Measurements from ENCODE around the gene REEP5.
"Not testable (repeated sequence)": the region's sequence is repeated elsewhere in the genome, so short reads cannot be mapped to it uniquely, and the experiment has no call there.

The REEP5 gene

GRCh38 chr5:112921833-112922817, at the start of gene REEP5:
TSS of gene REEP5 (minus strand) at chr5:112922227. CDS start at chr5:112922190, 37 bp downstream.
- DNase-seq, result peak; percentile 91

DNA sequence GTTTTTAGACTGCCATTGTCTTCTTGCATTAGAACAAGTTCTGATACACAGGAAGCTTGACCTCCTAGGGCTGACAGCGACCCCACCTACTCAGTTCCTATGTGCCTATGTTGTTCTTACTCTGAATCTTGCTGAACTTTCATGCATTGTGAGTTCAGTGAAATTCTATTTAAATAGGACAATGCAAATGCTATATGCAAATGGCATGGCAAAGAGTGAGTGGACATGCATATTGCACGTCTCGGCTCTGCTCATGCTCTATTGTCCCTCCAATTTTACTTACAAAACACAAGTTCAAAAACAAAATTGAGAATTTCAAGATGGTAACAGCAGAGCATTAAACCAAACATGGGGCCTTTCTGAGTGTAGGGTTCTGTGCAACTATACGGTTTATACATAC, 49.2 kb upstream of the REEP5 start:
- DNase-seq, result no peak

DNA sequence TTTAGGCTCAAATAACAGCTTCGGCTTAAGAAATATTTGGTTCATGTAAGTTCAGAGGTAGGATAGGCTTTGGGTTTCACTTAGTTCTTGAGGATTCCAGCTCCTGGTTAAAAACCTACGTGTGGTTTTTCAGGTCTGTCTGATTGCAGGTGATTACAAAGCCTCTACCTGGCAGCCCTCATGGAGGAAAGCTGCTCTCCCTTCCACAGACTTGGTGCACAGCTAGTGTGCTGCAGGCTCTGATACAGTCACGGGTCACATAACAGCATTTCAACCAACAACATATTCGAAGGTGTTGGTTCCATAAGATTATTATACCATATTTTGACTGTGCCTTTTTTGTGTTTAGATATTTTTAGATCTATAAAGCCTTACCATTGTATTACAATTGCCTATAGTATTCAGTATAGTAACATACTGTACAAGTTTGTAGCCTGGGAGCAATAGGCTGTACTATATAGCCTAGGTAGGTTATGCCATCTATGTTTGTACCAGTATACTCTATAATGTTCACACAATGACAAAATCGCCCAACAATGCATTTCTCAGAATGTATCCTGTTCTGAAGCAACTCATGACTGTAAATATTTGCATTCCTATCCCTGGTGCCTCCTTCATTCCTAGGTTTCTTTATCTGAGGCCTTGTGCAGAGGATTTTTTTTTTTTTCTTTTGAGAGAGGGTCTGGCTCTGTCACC, 46.5 kb upstream of the REEP5 start:
- DNase-seq, result no peak

- DNase-seq, result no peak
These were observed 45.6 kb upstream of the REEP5 start for GRCh38 chr5:112967520-112968083.

DNA sequence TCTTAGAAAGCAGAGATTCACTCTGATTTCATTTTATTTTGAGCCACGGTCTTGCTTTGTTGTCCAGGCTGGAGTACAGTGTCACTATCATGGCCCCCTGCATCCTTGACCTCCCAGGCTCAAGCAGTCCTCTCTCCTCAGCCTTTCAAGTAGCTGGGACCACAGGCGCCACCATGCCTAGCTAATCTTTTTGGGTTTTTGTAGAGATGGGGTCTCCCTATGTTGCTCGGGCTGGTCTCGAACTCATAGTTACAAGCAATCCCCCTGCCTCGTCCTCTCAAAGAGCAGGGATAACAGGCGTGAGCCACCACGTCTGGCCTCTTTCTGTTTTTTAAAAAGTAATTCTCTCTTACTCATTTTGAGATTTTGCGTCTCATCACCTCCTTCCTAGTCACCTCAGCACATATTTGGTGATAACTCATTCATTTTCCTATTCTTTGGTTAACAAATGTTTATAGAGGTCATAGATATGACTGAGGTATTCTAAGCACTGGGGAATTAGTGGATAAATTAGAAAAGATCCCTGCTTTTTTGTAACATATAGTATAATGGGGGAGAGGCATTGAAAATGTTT, 43.8 kb upstream of the REEP5 start:
- DNase-seq, result peak; percentile 58

GRCh38 chr5:112963374-112963733, 41.3 kb upstream of the REEP5 start:
- not testable (repeated sequence) for DNase-seq

DNA sequence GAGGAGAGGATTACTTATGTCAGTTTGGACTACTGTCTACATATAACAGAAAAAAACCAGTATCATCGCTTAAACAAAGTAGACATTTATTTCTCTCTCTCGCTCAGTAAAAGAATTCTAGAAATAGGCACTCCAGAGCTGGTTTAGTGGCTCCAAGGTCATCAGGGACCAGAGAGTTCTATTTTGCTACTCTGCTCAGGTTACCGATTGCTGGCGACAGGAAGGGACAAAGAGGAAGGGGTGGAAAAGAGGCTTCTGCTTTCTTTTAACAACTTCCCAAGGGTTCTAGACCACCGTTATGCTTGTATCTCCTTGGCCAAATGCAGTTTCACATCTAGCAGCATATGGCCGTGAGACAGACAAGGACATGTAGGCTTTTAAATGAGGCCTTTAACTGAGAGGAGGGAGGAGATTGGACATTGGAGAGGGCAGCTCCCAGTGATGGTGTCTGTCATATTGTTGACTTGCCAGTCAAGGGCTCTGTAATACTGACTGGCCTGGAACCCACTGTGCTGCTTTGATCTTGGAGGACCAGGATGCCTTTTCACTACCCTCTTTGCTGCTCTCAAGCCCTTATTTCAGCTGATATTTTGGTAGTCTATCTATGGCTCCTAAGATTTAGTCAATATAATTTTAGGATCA, 39.0 kb upstream of the REEP5 start:
- DNase-seq, result no peak

DNA sequence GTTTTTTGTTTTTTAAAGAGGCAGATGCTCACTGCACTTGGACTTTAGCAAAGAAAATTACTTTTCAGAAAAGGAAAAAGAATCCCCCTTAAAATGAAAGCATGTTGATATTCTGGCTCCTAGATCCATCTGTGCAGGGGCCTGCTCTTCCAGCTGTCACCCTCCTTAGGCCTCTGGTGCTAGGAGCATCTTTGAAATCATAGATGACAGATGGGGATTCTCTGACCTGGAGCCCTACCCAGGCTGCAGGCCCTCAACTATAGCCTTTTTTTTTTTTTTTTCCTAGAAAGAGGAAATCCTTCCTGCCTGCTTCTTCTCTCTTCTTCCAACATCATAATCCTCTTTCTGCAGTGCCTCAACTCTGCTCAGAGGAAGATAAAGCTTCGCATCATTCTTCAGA, 38.3 kb upstream of the REEP5 start:
- no peak for DNase-seq

GRCh38 chr5:112959872-112960271, 37.8 kb upstream of the REEP5 start:
- DNase-seq, result not testable (repeated sequence)

DNA sequence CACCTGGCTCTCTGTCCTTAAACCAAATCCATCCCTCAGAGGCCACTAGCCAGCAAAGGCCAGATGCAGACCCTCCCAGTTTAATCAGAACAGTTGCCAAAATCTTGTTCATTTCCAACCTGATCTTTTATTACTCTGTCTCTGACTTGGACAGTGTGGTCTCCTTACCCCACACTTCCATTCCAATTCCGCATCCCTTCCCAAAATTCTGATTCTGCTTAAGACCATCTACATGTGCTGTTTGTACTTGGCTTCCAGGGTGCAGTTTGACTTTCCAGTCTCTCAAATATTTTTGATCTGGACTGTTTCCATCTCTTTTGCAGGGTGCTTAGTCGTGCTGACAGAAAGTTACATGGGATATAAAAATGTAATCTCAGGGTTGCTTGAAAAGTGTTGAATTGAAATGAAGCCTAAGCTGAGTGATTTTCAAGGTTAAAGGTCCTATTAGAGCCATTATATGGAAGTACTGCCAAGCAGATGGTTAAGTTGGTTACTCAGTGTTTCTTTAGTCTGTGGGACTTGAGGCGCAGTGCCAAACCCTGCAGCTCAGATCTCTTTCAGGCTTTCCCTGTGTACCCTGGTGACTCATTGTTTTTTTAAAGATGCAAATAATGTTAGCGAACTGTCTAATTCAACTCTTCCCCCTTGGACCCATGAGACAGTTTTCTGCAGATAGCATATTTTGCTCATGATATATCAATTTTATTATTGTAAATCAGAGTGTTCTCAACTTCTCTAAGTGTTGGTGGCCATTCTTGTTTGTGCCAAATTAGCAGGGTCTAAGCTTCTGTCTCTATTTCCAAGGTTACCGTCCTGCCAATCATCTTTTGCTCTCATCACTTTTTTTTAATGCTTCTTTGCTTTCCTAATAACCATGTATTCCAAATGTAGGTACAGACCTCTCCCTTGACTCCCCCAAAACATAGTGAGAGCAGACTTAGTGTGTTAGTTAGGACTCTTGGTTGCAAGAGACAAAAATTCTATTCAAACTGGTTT, 36.4 kb upstream of the REEP5 start:
- DNase-seq, result no peak

- DNase-seq, result no peak
These were observed 35.2 kb upstream of the REEP5 start for GRCh38 chr5:112957036-112957808.

- no peak for DNase-seq
These were observed 34.6 kb upstream of the REEP5 start for GRCh38 chr5:112956606-112957005.

- DNase-seq, result peak; percentile 63
These were observed 29.2 kb upstream of the REEP5 start for GRCh38 chr5:112951124-112951702.

GRCh38 chr5:112948458-112948857, 26.4 kb upstream of the REEP5 start:
- DNase-seq, result no peak

DNA sequence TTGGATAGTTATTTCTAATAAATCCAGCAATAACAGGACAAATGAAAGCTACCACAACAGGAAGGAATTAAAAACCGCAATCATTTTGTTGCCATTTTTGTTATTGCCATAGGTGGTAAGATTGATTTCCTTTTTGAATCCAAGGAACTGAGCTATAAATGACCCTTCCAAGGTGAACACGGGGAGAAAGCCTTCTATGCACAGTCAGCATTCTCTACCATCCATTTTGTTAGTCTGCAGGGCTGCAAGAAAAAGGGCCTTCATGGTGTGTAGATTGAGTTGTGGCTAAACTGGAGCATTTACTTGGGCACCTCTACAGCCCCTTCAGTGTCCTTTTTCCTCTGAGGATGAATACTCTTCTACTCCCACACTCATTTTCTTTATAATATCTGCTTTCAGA, 18.6 kb upstream of the REEP5 start:
- no peak for DNase-seq

DNA sequence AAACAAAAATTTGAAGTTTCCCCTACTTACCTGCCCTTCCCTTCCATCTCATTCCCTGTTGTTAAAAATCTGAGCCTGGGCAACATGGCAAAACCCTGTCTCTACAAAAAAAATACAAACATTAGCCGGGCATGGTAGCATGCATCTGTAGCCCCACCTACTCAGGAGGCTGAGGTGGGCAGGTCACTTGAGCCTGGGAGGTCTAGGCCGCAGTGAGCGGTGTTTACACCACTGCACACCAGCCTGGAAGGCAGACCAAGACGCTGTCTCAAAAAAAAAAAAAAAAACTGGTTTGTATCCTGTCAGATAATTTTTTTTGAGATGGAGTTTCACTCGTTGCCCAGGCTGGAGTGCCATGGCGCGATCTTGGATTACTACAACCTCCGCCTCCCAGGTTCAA, 16.3 kb upstream of the REEP5 start:
- DNase-seq, result no peak

GRCh38 chr5:112935675-112936074, 13.6 kb upstream of the REEP5 start:
- no peak for DNase-seq

- no peak for DNase-seq
These were observed 12.3 kb upstream of the REEP5 start for GRCh38 chr5:112934366-112934663.

GRCh38 chr5:112933651-112934365, 11.8 kb upstream of the REEP5 start:
- no peak for DNase-seq

DNA sequence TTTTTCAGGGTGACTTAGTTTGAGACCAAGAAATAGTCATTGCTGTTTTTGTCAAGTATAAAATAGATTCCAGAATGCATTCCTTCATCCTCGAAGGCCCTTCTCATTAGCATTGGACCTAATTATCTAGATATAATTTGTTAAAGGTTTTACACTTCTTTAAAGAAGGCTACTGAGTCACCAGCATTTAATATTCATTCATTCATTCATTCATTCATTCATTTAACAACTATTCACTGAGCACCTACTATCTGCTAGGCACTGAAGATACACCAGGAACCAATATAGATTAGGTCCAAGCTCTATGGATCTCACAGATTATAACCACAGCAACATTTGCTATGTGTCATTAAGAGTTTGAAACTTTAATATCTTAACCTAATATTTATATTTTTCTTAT, 11.1 kb upstream of the REEP5 start:
- no peak for DNase-seq

Measured in activated CD8-positive, alpha-beta memory T cell treated with anti-CD3 and anti-CD28 coated beads, Interleukin-2, amount 50 U/mL, for 48 hours (primary cell).